Smooth muscle cell (in vitro differentiated cells): Measurements from ENCODE around the gene SETD6. TPM values are rescaled to one million over a fixed set of nuclear protein-coding genes. Genes with fewer than 3 reads are reported as not detected.

Experiments used
- DNase-seq: peaks from one replicate; lab custom pipeline; 2025; ENCODE audit not compliant: unreplicated experiment; lab: John Stamatoyannopoulos, UW
- H2AFZ ChIP-seq: fragments of 200-600 bp; sonication (generic); 2 replicates; pipeline ENCODE4 v1.6.0; 2016; ENCODE audit warnings: antibody characterized with exemption, low read depth, mild to moderate bottlenecking
- H3F3A ChIP-seq: fragments of 200-600 bp; sonication (generic); 2 replicates; pipeline ENCODE4 v1.6.0; 2017; ENCODE audit warnings: antibody characterized with exemption, low read depth
- H3K27ac ChIP-seq: fragments of 200-600 bp; sonication (generic); 2 replicates; pipeline ENCODE4 v1.5.1; 2016; ENCODE audit warnings: low read depth, mild to moderate bottlenecking
- H3K27me3 ChIP-seq: fragments of 200-600 bp; sonication (generic); 2 replicates; pipeline ENCODE4 v1.6.1; 2016; ENCODE audit warnings: low read depth, mild to moderate bottlenecking
- H3K36me3 ChIP-seq: fragments of 200-600 bp; sonication (generic); 2 replicates; pipeline ENCODE4 v1.5.1; 2016; ENCODE audit warnings: low read depth
- H3K4me1 ChIP-seq: fragments of 200-600 bp; sonication (generic); 2 replicates; pipeline ENCODE4 v1.5.1; 2016; ENCODE audit warnings: low read depth
- H3K4me2 ChIP-seq: fragments of 200-600 bp; sonication (generic); 2 replicates; pipeline ENCODE4 v1.6.0; 2016; ENCODE audit warnings: mild to moderate bottlenecking
- H3K4me3 ChIP-seq: fragments of 200-600 bp; sonication (generic); 2 replicates; pipeline ENCODE4 v1.5.1; 2016; ENCODE audit warnings: mild to moderate bottlenecking
- H3K79me2 ChIP-seq: fragments of 200-600 bp; sonication (generic); 2 replicates; pipeline ENCODE4 v1.6.0; 2016; ENCODE audit warnings: low read depth, mild to moderate bottlenecking
- H3K9ac ChIP-seq: fragments of 200-600 bp; sonication (generic); 2 replicates; pipeline ENCODE4 v1.6.0; 2016; ENCODE audit warnings: low read depth
- H3K9me3 ChIP-seq: fragments of 200-600 bp; sonication (generic); replicated peaks from 2 replicates; pipeline ENCODE4 v1.5.1; 2016; ENCODE audit warnings: low read depth
- H4K20me1 ChIP-seq: fragments of 200-600 bp; sonication (generic); 2 replicates; pipeline ENCODE4 v1.6.0; 2016; ENCODE audit warnings: low read depth
- CTCF ChIP-seq: fragments of 200-600 bp; sonication (generic); IDR thresholded peaks from 2 replicates; pipeline ENCODE4 v1.5.1; 2017; ENCODE audit warnings: borderline replicate concordance, mild to moderate bottlenecking, antibody characterized with exemption; ENCODE audit not compliant: insufficient read depth, poor library complexity, severe bottlenecking
- WGBS: methylation state at CpG from one replicate; pipeline ENCODE4 v1.1.7; 2016; ENCODE audit warnings: low lambda C conversion rate; 5-methylcytosine and 5-hydroxymethylcytosine counted together
- polyA plus RNA-seq: library from polyadenylated mRNA; unstranded; fragments of >200 nt; fragmentation: Nextera tagmentation; extraction: Ambion mirVana; gene quantifications from 2 replicates; pipeline ENCODE4 v1.2.1, GENCODE V29; 2016
- total RNA-seq: library from RNA; depleted of rRNA; stranded (reverse); fragments of >200 nt; gene quantifications from 2 replicates; pipeline ENCODE4 v1.2.3, GENCODE V29; 2014

Gene SETD6
- total and polyA plus RNA-seq, 2 experiments from 2014 or later, result 6.8 to 8.4 TPM

DNA sequence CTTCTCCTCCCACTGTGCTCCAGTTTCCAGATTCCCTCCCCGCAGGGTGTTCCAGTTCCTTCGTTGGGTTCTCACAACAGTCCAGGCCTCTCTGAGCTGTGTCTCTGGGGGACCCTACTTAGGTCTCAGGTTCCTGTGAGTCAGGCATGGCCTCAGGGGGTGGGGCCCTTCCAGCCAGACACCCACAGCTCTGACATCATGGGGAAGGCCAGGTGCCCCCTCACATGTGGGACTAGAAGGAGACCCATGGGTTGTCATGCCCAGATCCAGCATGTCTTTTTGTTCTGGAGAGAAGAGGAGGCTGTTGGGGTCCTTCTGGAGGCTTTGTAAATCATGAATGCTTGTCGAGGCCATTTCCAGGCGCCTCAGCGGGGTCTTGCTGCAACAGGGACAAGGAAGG, 47.4 kb upstream of the SETD6 start:
- H3K4me1 ChIP-seq, result peaks cover 3% of the 10 kb centered on the region
- H3K9ac ChIP-seq, result no peak overlapping the region
- H3K4me2 ChIP-seq, result no peak overlapping the region
- TF ChIP-seq CTCF, result no peak
- no peak overlapping the region for H2AFZ ChIP-seq
- 94% methylated on average over 5 of the region's 5 CpGs for WGBS
- no peaks in the 10 kb centered on the region for H4K20me1 ChIP-seq
- H3F3A ChIP-seq, result no peaks in the 10 kb centered on the region
- H3K9me3 ChIP-seq, result no peaks in the 10 kb centered on the region
- no peak for DNase-seq
- H3K27ac ChIP-seq, result no peak overlapping the region
- peaks cover 72% of the 10 kb centered on the region for H3K27me3 ChIP-seq
- H3K4me3 ChIP-seq, result no peak overlapping the region
- no peaks in the 10 kb centered on the region for H3K79me2 ChIP-seq
- no peaks in the 10 kb centered on the region for H3K36me3 ChIP-seq

- H3K9me3 ChIP-seq, result no peaks in the 10 kb centered on the region
- no peak for DNase-seq
- no peaks in the 10 kb centered on the region for H3F3A ChIP-seq
- H3K4me2 ChIP-seq, result no peak overlapping the region
- TF ChIP-seq CTCF, result no peak
- no peaks in the 10 kb centered on the region for H3K36me3 ChIP-seq
- no peaks in the 10 kb centered on the region for H3K79me2 ChIP-seq
- H3K4me3 ChIP-seq, result no peak overlapping the region
- peaks cover 50% of the 10 kb centered on the region for H3K27me3 ChIP-seq
- WGBS, result 79% methylated on average over 10 of the region's 10 CpGs
- no peak overlapping the region for H2AFZ ChIP-seq
- no peak overlapping the region for H3K9ac ChIP-seq
- H3K27ac ChIP-seq, result no peak overlapping the region
- no peaks in the 10 kb centered on the region for H3K4me1 ChIP-seq
- no peaks in the 10 kb centered on the region for H4K20me1 ChIP-seq
Observed at GRCh38 chr16:58471209-58471975, 43.9 kb upstream of the SETD6 start.

- H4K20me1 ChIP-seq, result no peaks in the 10 kb centered on the region
- 94% methylated on average over 9 of the region's 9 CpGs for WGBS
- no peaks in the 10 kb centered on the region for H3F3A ChIP-seq
- no peak overlapping the region for H3K27ac ChIP-seq
- H3K79me2 ChIP-seq, result no peaks in the 10 kb centered on the region
- no peak overlapping the region for H2AFZ ChIP-seq
- H3K27me3 ChIP-seq, result peaks cover 42% of the 10 kb centered on the region
- DNase-seq, result no peak
- no peak overlapping the region for H3K9ac ChIP-seq
- no peak overlapping the region for H3K4me2 ChIP-seq
- no peak for TF ChIP-seq CTCF
- H3K4me3 ChIP-seq, result no peak overlapping the region
- H3K4me1 ChIP-seq, result no peaks in the 10 kb centered on the region
- H3K9me3 ChIP-seq, result no peaks in the 10 kb centered on the region
- H3K36me3 ChIP-seq, result no peaks in the 10 kb centered on the region
Observed at GRCh38 chr16:58472266-58472665, 43.1 kb upstream of the SETD6 start.

GRCh38 chr16:58472827-58473226, 42.5 kb upstream of the SETD6 start:
- H3K4me3 ChIP-seq, result no peak overlapping the region
- no peak for TF ChIP-seq CTCF
- H3K36me3 ChIP-seq, result no peaks in the 10 kb centered on the region
- H3K9ac ChIP-seq, result no peak overlapping the region
- H3K4me1 ChIP-seq, result no peaks in the 10 kb centered on the region
- H2AFZ ChIP-seq, result no peak overlapping the region
- no peaks in the 10 kb centered on the region for H3F3A ChIP-seq
- DNase-seq, result no peak
- H3K27ac ChIP-seq, result no peak overlapping the region
- WGBS, result 100% methylated on average over 3 of the region's 3 CpGs
- H4K20me1 ChIP-seq, result no peaks in the 10 kb centered on the region
- no peak overlapping the region for H3K4me2 ChIP-seq
- no peaks in the 10 kb centered on the region for H3K9me3 ChIP-seq
- peaks cover 37% of the 10 kb centered on the region for H3K27me3 ChIP-seq
- no peaks in the 10 kb centered on the region for H3K79me2 ChIP-seq
